GM21528 (cell line): ENCODE measurements around the gene TUBD1.

Experiments used
- ATAC-seq: cut with Tn5 transposase; IDR thresholded peaks from one replicate; pipeline ENCODE4 v1.9.1; 2021; ENCODE audit warnings: mild to moderate bottlenecking, moderate library complexity; ENCODE audit not compliant: unreplicated experiment, low FRiP score

The TUBD1 gene

DNA sequence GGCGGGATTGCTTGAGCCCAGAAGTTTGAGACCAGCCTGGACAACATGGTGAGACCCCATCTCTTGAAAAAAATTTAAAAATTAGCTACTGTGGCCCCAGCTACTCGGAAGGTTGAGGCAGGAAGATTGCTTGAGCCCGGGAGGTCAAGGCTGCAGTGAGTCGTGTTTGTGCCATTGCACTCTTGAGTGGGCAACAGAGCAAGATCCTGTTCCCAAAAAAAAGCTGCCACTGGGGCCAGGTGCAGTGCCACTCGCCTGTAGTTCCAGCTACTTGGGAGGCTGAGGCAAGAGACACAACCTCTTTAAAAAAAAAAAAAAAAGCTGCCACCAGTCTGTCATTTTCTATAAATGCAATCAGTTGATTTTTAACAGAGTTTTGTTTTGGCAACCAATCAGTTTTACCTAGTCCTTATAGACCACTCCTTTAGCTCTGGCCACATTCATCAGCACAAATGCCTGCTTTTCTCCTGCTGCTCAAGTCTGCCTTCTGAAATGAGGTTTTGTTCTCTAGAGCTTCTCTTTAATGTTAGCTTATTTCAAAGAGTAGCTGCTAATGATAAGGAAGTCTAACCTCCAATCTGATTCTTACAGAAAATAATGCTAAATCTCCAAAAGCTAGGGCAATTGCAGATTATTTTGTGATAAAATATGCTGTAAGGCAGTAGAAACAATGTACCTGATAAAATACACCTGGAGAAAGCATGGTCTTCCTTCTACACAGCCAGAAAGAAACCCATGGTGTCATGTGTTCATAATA, 64.8 kb downstream of the TUBD1 start:
- ATAC-seq: no peak

DNA sequence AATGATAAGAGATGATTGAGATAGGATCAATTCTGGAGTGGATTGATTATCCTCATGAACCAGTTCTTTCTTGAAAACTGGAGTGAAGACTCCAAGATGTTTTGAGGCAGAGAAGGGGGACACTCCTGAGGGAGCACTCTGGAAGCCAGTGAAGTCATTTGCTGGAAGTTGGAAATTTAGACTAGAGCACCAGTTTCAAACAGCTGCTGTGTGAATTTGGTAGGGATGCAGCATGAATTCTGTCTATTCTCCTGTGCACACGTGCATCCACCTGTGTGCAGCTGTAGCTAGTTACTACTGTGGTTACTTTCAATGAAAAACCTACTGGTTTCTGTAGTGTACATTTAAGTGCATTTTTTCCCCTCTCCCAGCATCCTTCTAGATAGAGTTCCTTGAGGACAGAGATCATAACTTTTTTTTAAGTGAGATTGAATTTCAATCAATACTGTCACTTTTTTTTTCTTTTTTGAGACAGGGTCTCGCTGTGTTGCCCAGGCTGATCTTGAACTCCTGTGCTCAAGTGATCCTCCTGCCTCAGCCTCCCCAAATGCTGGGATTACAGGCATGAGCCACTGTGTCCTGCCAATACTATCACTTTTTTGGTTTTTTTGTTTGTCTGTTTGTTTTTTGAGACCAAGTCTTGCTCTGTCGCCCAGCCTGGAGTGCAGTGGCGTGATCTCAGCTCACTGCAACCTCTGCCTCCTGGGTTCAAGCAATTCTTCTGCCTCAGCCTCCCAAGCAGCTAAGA, 65.9 kb downstream of the TUBD1 start:
- no peak for ATAC-seq

DNA sequence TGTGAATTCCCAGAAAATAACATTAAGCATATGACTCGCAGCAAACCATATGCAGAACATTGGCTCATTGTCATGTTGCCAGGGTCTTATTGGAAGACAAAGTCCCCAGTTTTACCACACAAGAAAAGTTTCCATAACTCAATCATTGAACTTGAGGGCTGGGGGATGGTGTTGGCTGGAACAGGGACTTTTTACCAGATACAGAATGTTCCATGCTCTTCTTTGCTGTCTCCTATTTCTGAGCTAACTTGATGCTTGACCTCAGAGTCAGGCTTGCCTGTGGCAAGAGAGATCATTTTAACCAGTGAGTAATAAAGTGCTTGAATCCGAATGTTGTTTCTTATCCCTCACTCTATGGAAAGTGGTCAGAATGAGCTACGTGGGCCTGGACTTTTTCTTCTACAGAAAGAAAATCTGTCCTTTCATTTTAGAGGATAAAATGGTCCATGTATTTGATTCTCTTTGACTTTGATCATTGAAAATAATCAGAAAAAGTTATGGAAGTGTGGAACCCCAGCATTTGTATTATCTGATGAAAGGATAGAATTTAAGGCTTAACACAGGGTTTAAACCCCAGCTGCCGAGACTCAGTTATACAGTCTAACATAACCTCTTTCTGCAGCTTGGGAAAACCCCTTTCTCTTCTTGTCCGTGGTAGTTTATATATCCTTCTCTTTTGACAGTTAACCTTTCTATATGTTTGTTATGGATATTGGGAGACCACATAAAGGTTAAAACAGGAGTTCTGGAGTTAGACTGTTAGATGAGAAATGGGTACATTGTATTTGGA, 67.0 kb downstream of the TUBD1 start:
- no peak for ATAC-seq

- no peak for ATAC-seq
Observed at GRCh38 chr17:59815965-59816364, 76.8 kb downstream of the TUBD1 start.

GRCh38 chr17:59814685-59815084, 78.1 kb downstream of the TUBD1 start:
- no peak for ATAC-seq

DNA sequence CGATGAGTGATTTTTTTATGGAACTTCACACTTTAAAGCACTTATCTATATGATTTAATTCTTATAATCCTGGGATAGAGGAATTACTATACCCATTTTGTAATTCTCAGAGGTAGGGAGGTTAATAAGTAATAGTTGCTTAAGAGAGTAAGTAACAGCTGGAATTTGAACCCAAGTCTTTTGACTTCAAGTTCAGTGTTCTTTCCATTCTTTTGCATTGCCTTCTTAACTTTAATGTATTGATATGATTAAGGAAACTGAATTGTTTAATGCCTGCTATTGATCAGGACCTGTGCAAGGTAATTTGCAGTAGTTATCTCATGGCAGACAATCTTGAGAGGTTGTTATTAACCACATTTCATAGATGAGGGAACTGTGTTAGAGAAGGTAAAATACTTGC, 78.5 kb downstream of the TUBD1 start:
- no peak for ATAC-seq

DNA sequence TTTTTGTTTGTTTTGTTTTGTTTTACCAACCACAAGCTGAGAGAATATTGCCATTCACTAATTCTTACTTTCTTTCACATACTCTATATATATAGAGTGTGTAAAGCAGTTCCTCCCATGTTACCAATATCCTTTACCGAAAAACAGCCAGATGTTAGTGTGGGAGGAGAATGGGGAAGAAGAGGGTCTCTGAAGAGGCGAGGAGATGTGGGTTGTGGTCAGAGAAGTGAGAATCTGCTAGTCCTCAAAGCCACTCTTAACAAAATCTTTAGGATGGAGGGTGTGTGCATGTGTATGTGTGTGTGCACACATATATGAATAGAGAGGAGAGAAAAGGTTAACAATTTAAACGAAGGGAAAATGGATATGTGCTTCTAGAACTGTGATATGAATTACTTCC, 80.6 kb downstream of the TUBD1 start:
- ATAC-seq: no peak

DNA sequence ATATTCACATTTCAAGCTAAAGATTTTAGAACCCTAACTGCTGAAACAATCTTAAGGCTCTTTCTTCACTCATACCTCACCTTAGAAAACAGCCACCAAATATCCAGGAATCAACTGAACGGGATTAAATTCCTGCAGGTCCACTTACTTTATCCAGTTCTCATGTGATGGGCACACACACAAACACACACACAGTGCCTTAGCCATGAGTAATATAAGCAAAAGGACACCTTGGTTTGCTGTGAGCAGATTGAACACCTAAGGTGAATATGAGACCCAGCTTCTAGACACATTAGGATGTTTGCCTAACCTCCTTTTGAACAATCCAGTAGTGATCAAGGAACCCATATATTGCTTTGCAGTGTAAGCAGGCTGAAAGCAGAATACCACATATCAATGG, 81.5 kb downstream of the TUBD1 start:
- ATAC-seq: no peak

- no peak for ATAC-seq
Observed at GRCh38 chr17:59810894-59811153, 81.9 kb downstream of the TUBD1 start.
